CD4-positive, alpha-beta T cell (primary cell): ENCODE data around the gene UQCC3. TPM values are rescaled to one million over a fixed set of nuclear protein-coding genes. Genes with fewer than 3 reads are reported as not detected.
A peak's percentile ranks its signal among the peaks of the same experiment; 100 is the strongest.
"Not testable (repeated sequence)": the region's sequence is repeated elsewhere in the genome, so short reads cannot be mapped to it uniquely, and the experiment has no call there.

Experiments
- ATAC-seq: fragments of 200-7000 bp; cut with Tn5 transposase; one replicate; pipeline ENCODE4 v1.10.0; 2022; ENCODE audit warnings: mild to moderate bottlenecking; ENCODE audit not compliant: poor library complexity
- CTCF ChIA-PET: fragments of 350-600 bp; sonication (Branson Sonifier 250); formaldehyde crosslinking; loops from one replicate; lab custom pipeline; 2021; ENCODE audit warnings: antibody characterized with exemption, inconsistent platforms; lab: Charles Lee
- POLR2A ChIA-PET: fragments of 350-600 bp; sonication (Branson Sonifier 250); formaldehyde crosslinking; loops from one replicate; lab custom pipeline; 2021; ENCODE audit warnings: antibody characterized with exemption, inconsistent platforms; lab: Charles Lee
- DNase-seq, 14 experiments: peaks; one replicate each; pipeline ENCODE4 v3.0.0-alpha.2; 2013 to 2020; ENCODE audit warnings: mixed read lengths in 2 of 14
- H3K27ac ChIP-seq, 2 donors: one replicate each; pipeline versions ENCODE4 v1.5.1 to v1.7.0; 2013; ENCODE audit warnings: low read length in 2 of 2, low read depth in 1 of 2, mild to moderate bottlenecking in 1 of 2
- H3K27me3 ChIP-seq, 2 experiments: 1 replicate in 1 of 2; 2 replicates in 1 of 2; pipeline versions ENCODE4 v1.6.1 to v1.7.0; 2013; ENCODE audit warnings: low read length in 2 of 2, control low read depth in 1 of 2, mild to moderate bottlenecking in 1 of 2, moderate library complexity in 1 of 2; ENCODE audit not compliant: insufficient read depth in 2 of 2, control insufficient read depth in 1 of 2
- H3K36me3 ChIP-seq: one replicate; pipeline ENCODE4 v1.6.1; 2013; ENCODE audit warnings: low read length, control low read depth; ENCODE audit not compliant: insufficient read depth
- H3K4me1 ChIP-seq: one replicate; pipeline ENCODE4 v1.6.1; 2013; ENCODE audit warnings: low read length, control low read depth; ENCODE audit not compliant: insufficient read depth
- H3K4me3 ChIP-seq: one replicate; pipeline ENCODE4 v1.5.1; 2013; ENCODE audit warnings: mild to moderate bottlenecking, low read length, moderate library complexity
- H3K9me3 ChIP-seq, 2 experiments: 1 replicate in 1 of 2; 2 replicates in 1 of 2; pipeline versions ENCODE4 v1.6.1 to v1.7.0; 2013; ENCODE audit warnings: low read length in 2 of 2, mild to moderate bottlenecking in 2 of 2, control low read depth in 1 of 2, moderate library complexity in 1 of 2; ENCODE audit not compliant: control insufficient read depth in 1 of 2, insufficient read depth in 1 of 2
- H3K27ac Mint-ChIP-seq: one replicate; pipeline ENCODE4 v1.8.0; 2020; ENCODE audit warnings: mixed read lengths
- H3K27me3 Mint-ChIP-seq: one replicate; pipeline ENCODE4 v1.8.0; 2021; ENCODE audit warnings: mixed read lengths
- H3K36me3 Mint-ChIP-seq: one replicate; pipeline ENCODE4 v1.8.0; 2021; ENCODE audit warnings: low read depth, mixed read lengths
- H3K4me1 Mint-ChIP-seq: one replicate; pipeline ENCODE4 v1.8.0; 2021; ENCODE audit warnings: low read depth, mixed read lengths
- H3K4me3 Mint-ChIP-seq: one replicate; pipeline ENCODE4 v1.8.0; 2020; ENCODE audit warnings: mild to moderate bottlenecking, mixed read lengths
- H3K9me3 Mint-ChIP-seq: one replicate; pipeline ENCODE4 v1.8.0; 2020; ENCODE audit warnings: mixed read lengths
- intact Hi-C, 2 experiments: fragments of 100-400 bp; cut with DNase I in 1 of 2; cut with micrococcal nuclease in 1 of 2; formaldehyde crosslinking; loops; one replicate each; pipeline versions ENCODE4 v1.15.1 to v1.9.0; 2023 to 2025; cut with DNase I, micrococcal nuclease
- total RNA-seq, 174 experiments: library from RNA in 2 of 174; stranded (reverse) in 2 of 174; gene quantifications; one replicate each; pipeline ENCODE4 v1.2.3 and lab custom pipeline; 2021 to 2026
- TF ChIP-seq, protein P1 (sequence below): fragments of 200-600 bp; IDR thresholded peaks from one replicate; pipeline ENCODE4 v1.8.0; 2022; ENCODE audit warnings: antibody characterized with exemption, mild to moderate bottlenecking

UQCC3 gene
- total RNA-seq, 2 experiments from 2014 or later = 1.5 to 2.3 TPM

DNA sequence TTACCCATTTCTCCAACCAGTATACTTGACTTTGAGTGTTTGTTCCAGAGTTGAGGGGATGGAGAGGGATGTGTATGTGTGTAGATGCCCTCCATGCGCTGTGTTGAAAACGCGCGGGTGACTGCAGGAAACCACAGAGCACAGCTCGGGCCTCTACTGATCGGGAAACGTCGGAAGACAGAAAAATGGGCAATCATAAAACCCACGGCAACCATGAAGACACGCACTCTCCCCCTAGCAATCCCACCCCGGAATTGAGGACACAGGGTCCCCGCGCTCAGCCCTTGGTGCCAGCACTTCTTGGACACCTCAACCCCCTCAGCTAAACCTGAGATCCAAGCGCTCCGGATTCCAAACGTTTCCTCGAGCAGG is 251 bp upstream of the UQCC3 start:
- TF ChIP-seq, protein P1, sequence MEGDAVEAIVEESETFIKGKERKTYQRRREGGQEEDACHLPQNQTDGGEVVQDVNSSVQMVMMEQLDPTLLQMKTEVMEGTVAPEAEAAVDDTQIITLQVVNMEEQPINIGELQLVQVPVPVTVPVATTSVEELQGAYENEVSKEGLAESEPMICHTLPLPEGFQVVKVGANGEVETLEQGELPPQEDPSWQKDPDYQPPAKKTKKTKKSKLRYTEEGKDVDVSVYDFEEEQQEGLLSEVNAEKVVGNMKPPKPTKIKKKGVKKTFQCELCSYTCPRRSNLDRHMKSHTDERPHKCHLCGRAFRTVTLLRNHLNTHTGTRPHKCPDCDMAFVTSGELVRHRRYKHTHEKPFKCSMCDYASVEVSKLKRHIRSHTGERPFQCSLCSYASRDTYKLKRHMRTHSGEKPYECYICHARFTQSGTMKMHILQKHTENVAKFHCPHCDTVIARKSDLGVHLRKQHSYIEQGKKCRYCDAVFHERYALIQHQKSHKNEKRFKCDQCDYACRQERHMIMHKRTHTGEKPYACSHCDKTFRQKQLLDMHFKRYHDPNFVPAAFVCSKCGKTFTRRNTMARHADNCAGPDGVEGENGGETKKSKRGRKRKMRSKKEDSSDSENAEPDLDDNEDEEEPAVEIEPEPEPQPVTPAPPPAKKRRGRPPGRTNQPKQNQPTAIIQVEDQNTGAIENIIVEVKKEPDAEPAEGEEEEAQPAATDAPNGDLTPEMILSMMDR = no peak
- Mint-ChIP-seq H3K36me3 (peaks cover 33% of the 10 kb centered on the region), H3K27ac (peak overlapping the region; percentile 87), H3K4me1 (peaks cover 47% of the 10 kb centered on the region), H3K9me3 (no peaks in the 10 kb centered on the region), H3K4me3 (peak overlapping the region; percentile 91), H3K27me3 (no peaks in the 10 kb centered on the region)
- Histone ChIP-seq H3K27ac (peak overlapping the region; percentile 72 to 83), H3K4me1 (peaks cover 56% of the 10 kb centered on the region), H3K9me3 (no peaks in the 10 kb centered on the region), H3K36me3 (peaks cover 27% of the 10 kb centered on the region), H3K27me3 (no peaks in the 10 kb centered on the region), H3K4me3 (peak overlapping the region; percentile 98)
- ATAC-seq (peak; percentile 61), DNase-seq (peak in 2 of 14 experiments; percentile 24 to 32)
- POLR2A ChIA-PET = interaction anchor here (0.6 to 6.4 kb wide), 28 partner anchors 10 to 919 kb away, joined by 3 to 94 read pairs (median 6); partner anchors contain the start of genes B3GAT3, EEF1G, EML3 and GANAB
- CTCF ChIA-PET = interaction anchor here (1.0 to 3.0 kb wide), 5 partner anchors 10 to 210 kb away, joined by 3 to 8 read pairs (median 6); partner anchors contain the start of genes INTS5, SLC3A2 and TMEM179B
- intact Hi-C loops = loop anchor here (2.0 to 5.0 kb wide), 4 partner anchors 18 to 79 kb away; partner anchors contain the start of genes BSCL2 (in 2 of the 2), GNG3 (in 2 of the 2), INTS5 (in 2 of the 2) and TUT1 (in 2 of the 2)

- no peak for ATAC-seq
- Histone ChIP-seq H3K4me3 (no peak overlapping the region), H3K27ac (peak overlapping the region in 1 of 2 donors; percentile 83), H3K9me3 (no peaks in the 10 kb centered on the region), H3K36me3 (peaks cover 38% of the 10 kb centered on the region), H3K4me1 (peaks cover 57% of the 10 kb centered on the region), H3K27me3 (no peaks in the 10 kb centered on the region)
- TF ChIP-seq, protein P1 = no peak
- no peaks in the 10 kb centered on the region for H3K27me3 Mint-ChIP-seq
- ChIA-PET CTCF (interaction anchor here (0.7 to 3.0 kb wide), 4 partner anchors 8 to 114 kb away, joined by 3 to 8 read pairs (median 5); partner anchors contain the start of genes C11orf98, CSKMT and TMEM179B), POLR2A (interaction anchor here (0.7 to 6.4 kb wide), 10 partner anchors 8 to 183 kb away, joined by 3 to 94 read pairs (median 10); partner anchors contain the start of genes B3GAT3, C11orf98, CSKMT and EEF1G)
- H3K27ac Mint-ChIP-seq = peak overlapping the region; percentile 87
- peaks cover 42% of the 10 kb centered on the region for H3K36me3 Mint-ChIP-seq
- H3K4me1 Mint-ChIP-seq = peaks cover 59% of the 10 kb centered on the region
- no peak for DNase-seq
- intact Hi-C loops = loop anchor here (5.0 kb wide), 3 partner anchors 34 to 81 kb away; partner anchors contain the start of genes BSCL2 (in 2 of the 2), GNG3 (in 2 of the 2), TUT1 (in 2 of the 2) and B3GAT3 (in 1 of the 2)
- no peaks in the 10 kb centered on the region for H3K9me3 Mint-ChIP-seq
- peak overlapping the region; percentile 91 for H3K4me3 Mint-ChIP-seq
Measured at GRCh38 chr11:62673196-62673525, 1.7 kb downstream of the UQCC3 start.

- ChIA-PET POLR2A (interaction anchor here (1.6 to 5.4 kb wide), 3 partner anchors 10 to 84 kb away, joined by 4 to 43 read pairs (median 8); partner anchors contain the start of genes C11orf98, CSKMT, HNRNPUL2 and TUT1), CTCF (interaction anchor here (0.9 kb wide), 1 partner anchor 19 kb away, joined by 3 read pairs; no protein-coding TSS in a partner anchor)
- H3K9me3 ChIP-seq, intact Hi-C loops, H3K27ac ChIP-seq, H3K4me3 ChIP-seq, H3K27me3 ChIP-seq, DNase-seq, H3K9me3 Mint-ChIP-seq, ATAC-seq, H3K27ac Mint-ChIP-seq, H3K27me3 Mint-ChIP-seq: not testable (repeated sequence)
- Histone ChIP-seq H3K36me3 (peaks cover 40% of the 10 kb centered on the region), H3K4me1 (peaks cover 53% of the 10 kb centered on the region)
- H3K36me3 Mint-ChIP-seq = peaks cover 53% of the 10 kb centered on the region
- H3K4me3 Mint-ChIP-seq = peak overlapping the region; percentile 26
- H3K4me1 Mint-ChIP-seq = peaks cover 65% of the 10 kb centered on the region
Measured at GRCh38 chr11:62675415-62675814, 3.9 kb downstream of the UQCC3 start.
